ENCODE measurements around the gene STAC2. TPM values are rescaled to one million over a fixed set of nuclear protein-coding genes. Genes with fewer than 3 reads are reported as not detected.
A peak's percentile ranks its signal among the peaks of the same experiment; 100 is the strongest.

STAC2 gene
- total RNA-seq, 2 experiments from 2014 or later = not detected

DNA sequence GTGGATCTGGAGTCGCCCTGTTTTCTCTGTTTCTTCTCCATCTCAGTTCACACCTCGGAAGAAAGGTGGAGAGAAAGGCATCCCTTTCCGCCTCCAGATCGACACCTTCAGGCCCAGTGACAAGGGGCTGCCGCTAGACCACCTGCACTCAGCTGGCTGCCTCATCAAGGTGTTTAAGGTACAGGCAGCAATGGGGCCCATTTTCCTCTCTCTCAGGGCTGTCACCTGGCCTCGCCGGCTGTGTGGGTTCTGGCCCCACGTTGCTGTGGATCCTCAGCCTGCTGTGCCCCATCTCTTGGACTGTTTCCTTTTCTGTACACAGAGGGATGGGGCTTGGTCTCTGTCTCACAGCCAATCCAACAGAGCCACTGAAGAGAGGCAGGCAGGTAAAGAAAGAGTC, 17.4 kb upstream of the STAC2 start:
- Mint-ChIP-seq H3K4me3 (no peak overlapping the region), H3K27me3 (no peaks in the 10 kb centered on the region), H3K36me3 (ENCODE audit: low read depth) (no peaks in the 10 kb centered on the region), H3K9me3 (no peaks in the 10 kb centered on the region), H3K4me1 (peaks cover 31% of the 10 kb centered on the region), H3K27ac (no peak overlapping the region)
- no peak for DNase-seq
- ChIA-PET CTCF (interaction anchor here (0.6 to 20.4 kb wide), 7 partner anchors 9 to 261 kb away, joined by 3 to 208 read pairs (median 14); partner anchors contain the start of gene ARL5C), POLR2A (no interaction called here)

DNA sequence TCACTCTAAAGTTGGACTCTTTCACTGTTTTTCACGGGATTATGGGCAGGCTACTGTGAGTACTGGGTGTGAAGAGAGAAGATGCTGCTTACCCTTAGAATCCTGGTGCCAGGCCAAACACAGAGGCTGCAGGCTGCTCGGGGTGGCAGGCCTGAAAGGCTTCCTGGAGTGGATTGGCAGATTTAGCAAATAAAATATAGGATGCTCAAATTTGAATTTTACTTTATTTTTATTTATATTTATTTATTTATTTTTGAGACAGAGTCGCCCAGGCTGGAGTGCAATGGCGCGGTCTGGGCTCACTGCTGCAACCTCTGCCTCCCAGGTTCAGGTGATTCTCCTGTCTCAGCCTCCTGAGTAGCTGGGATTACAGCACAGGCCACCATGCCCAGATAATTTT, 14.9 kb upstream of the STAC2 start:
- ChIA-PET POLR2A (no interaction called here), CTCF (interaction anchor here (0.9 to 20.4 kb wide), 4 partner anchors 9 to 76 kb away, joined by 3 to 208 read pairs (median 9); no protein-coding TSS in a partner anchor)
- DNase-seq = no peak
- no peak overlapping the region for H3K4me3 Mint-ChIP-seq
- no peak overlapping the region for H3K27ac Mint-ChIP-seq
- H3K27me3 Mint-ChIP-seq = no peaks in the 10 kb centered on the region
- H3K36me3 Mint-ChIP-seq (ENCODE audit: low read depth) = no peaks in the 10 kb centered on the region
- peaks cover 35% of the 10 kb centered on the region for H3K4me1 Mint-ChIP-seq
- no peaks in the 10 kb centered on the region for H3K9me3 Mint-ChIP-seq

DNA sequence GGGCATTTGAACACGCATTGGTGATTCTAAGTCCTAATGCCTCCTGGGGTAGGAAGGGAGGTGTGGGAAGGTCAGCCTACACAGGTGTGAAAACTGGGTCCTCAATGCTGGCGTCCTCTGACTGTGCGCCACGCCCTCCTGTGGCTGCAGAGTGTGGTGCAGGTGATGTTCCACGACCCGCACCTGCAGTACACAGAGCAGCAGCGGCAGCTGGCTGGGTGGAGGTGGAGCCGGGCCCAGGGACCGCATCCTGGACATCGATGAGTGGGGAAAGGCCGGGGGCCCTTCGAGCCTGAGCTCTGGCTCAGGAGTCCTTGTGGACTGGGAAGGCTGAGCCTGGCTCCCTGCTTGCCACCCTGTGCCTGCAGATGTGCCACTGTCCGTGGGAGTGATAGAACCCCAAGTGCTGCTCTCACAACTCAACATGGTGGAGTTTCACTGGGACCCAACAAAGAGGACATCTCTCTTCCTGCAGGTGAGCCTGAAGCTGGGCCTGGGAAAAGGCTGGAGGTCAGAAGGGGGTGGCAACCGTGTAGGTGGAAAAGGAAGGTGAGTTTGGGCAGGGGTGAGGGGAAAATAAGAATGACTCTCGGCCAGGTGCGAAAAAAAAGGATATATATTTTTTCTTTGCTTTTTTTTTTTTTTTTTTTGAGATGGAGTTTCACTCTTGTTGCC, 14.0 kb upstream of the STAC2 start:
- Mint-ChIP-seq H3K27ac (no peak overlapping the region), H3K36me3 (ENCODE audit: low read depth) (no peaks in the 10 kb centered on the region), H3K4me3 (no peak overlapping the region), H3K27me3 (no peaks in the 10 kb centered on the region), H3K9me3 (no peaks in the 10 kb centered on the region), H3K4me1 (peaks cover 34% of the 10 kb centered on the region)
- peak; percentile 77 for DNase-seq
- CTCF ChIA-PET = interaction anchor here (0.6 to 20.4 kb wide), 8 partner anchors 8 to 276 kb away, joined by 3 to 208 read pairs (median 5); no protein-coding TSS in a partner anchor
- POLR2A ChIA-PET = interaction anchor here (0.6 to 1.7 kb wide), 2 partner anchors 9 to 258 kb away, joined by 3 read pairs; no protein-coding TSS in a partner anchor

DNA sequence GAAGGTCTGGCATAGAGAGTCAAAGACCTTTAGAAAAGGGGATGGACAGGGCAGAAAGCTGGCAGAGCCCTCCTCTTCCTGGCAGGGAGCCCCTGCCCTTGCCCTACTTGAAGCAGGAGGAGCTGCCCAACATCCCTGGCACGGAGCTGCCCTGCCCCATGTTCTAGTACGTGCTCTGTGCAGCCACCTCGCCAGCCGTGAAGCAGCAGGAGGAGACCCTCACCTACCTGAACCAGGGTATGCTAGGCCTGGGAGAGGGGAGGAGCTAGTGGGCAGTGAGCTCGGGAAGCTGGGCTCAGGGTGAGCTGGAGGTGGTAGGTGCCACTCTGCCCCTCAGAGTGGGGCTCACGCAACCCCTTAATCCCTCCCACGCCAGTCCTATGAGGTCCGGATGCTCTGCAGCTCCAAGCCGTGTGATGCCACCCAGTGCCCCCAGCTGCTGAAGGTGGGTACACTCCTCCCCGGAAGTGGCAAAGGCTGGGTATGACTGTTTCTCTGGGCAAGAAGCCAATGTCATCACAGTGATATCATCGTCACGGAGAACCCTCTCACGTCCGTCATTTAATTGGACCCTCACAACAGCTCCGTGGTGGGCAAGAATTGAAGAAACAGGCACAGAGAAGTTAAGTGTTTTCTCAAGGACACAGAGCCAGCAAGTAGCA, 12.7 kb upstream of the STAC2 start:
- Mint-ChIP-seq H3K27me3 (no peaks in the 10 kb centered on the region), H3K9me3 (no peaks in the 10 kb centered on the region), H3K36me3 (ENCODE audit: low read depth) (no peaks in the 10 kb centered on the region), H3K4me3 (peak overlapping the region; percentile 51), H3K4me1 (peaks cover 23% of the 10 kb centered on the region), H3K27ac (peak overlapping the region; percentile 78)
- ChIA-PET CTCF (interaction anchor here (0.8 to 20.4 kb wide), 18 partner anchors 8 to 371 kb away, joined by 3 to 208 read pairs (median 4); partner anchors contain the start of genes FBXO47, MED1 and RPL19), POLR2A (interaction anchor here (0.8 to 4.1 kb wide), 7 partner anchors 10 to 385 kb away, joined by 3 to 22 read pairs (median 3); partner anchors contain the start of genes RPL19 and RPL23)
- peak; percentile 82 for DNase-seq

DNA sequence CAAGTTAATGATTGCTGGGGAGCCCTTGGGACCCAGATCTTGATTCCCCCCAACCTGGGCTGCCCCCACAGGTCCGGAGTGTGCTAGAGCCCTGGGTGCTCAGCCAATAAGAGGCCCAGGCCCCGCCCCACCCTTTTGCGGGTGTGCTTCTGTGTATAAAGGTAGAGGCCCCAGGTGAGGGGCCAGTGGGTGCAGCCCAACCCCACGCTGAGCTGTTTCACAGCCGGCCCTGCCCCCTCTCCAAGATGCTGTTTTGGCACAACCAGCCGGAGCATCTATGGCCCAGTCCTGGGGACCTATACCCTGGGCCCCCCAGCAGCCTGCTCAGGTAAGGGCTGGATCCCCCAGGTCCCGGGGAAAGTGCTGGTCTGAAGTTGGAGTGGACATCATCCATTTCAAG, 11.8 kb upstream of the STAC2 start:
- H3K9me3 Mint-ChIP-seq = no peaks in the 10 kb centered on the region
- H3K36me3 Mint-ChIP-seq (ENCODE audit: low read depth) = no peaks in the 10 kb centered on the region
- ChIA-PET CTCF (interaction anchor here (0.8 to 20.4 kb wide), 11 partner anchors 7 to 255 kb away, joined by 3 to 208 read pairs (median 9); partner anchors contain the start of gene RPL19), POLR2A (interaction anchor here (1.0 to 4.1 kb wide), 5 partner anchors 31 to 384 kb away, joined by 3 to 22 read pairs (median 7); partner anchors contain the start of genes RPL19 and RPL23)
- no peak overlapping the region for H3K4me3 Mint-ChIP-seq
- H3K27ac Mint-ChIP-seq = no peak overlapping the region
- peaks cover 23% of the 10 kb centered on the region for H3K4me1 Mint-ChIP-seq
- no peak for DNase-seq
- no peaks in the 10 kb centered on the region for H3K27me3 Mint-ChIP-seq

DNA sequence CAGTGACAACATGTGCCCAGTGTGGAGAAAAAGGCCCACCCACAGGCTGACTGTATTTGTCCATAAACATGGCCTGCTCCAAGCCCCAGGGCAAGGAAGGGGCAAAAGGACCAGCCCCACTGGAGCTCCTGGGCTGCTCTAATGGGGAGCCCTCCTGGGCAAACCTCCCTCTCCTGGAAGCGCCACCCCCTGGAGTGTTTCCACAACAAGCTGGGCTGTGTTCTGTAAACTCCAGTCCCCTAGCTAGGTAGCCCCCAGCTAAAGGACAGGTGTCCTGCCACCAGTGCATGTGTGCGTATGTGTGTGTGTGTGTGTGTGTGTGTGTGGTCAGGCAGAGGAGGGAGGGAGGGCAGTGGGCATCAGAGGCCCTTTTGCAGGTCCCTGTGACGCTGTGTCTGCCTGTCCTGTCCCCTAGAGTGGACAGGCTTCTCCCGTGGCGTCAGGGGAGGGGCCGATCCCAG, 11.3 kb upstream of the STAC2 start:
- ChIA-PET CTCF (interaction anchor here (0.6 to 20.4 kb wide), 10 partner anchors 8 to 254 kb away, joined by 3 to 208 read pairs (median 5); partner anchors contain the start of gene RPL19), POLR2A (interaction anchor here (0.6 to 4.1 kb wide), 4 partner anchors 8 to 40 kb away, joined by 3 to 22 read pairs (median 16); partner anchors contain the start of gene RPL19)
- H3K4me3 Mint-ChIP-seq = no peak overlapping the region

DNA sequence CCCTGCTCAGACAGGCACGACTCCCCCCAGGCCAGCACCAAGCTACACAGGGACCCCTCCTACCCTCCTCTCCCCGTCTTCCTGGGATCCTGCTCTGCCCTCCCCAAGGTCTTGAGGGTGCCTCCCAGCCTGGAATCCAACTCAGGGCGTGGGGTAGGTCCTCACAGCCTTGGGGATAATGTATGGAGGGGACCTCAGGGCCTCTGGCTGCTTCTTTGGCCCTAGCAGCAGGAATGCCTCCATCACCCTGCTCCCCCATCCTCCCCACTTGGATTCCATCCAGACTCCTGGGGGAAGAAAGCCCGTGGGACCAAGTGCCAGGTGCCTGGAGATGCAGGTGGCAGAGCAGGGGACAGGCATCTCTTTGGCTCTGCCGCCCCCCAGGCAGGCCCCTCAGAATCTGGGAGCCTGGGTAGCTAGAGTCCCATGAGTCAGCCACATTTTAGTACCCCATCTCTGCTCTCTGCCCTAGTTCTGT, 10.7 kb upstream of the STAC2 start:
- H3K4me3 Mint-ChIP-seq = no peak overlapping the region
- DNase-seq = no peak
- H3K27ac Mint-ChIP-seq = no peak overlapping the region
- no peaks in the 10 kb centered on the region for H3K36me3 Mint-ChIP-seq (ENCODE audit: low read depth)
- peaks cover 9% of the 10 kb centered on the region for H3K27me3 Mint-ChIP-seq
- H3K4me1 Mint-ChIP-seq = peaks cover 28% of the 10 kb centered on the region
- POLR2A ChIA-PET = interaction anchor here (0.6 to 4.1 kb wide), 4 partner anchors 8 to 40 kb away, joined by 3 to 22 read pairs (median 16); partner anchors contain the start of gene RPL19
- no peaks in the 10 kb centered on the region for H3K9me3 Mint-ChIP-seq
- CTCF ChIA-PET = interaction anchor here (0.6 to 20.4 kb wide), 16 partner anchors 9 to 253 kb away, joined by 3 to 208 read pairs (median 4); partner anchors contain the start of genes ARL5C, RPL19 and STAC2

More for the DNA sequence above, 11.3 kb upstream of the STAC2 start:
- Mint-ChIP-seq H3K9me3 (no peaks in the 10 kb centered on the region), H3K27me3 (peaks cover 4% of the 10 kb centered on the region), H3K36me3 (ENCODE audit: low read depth) (no peaks in the 10 kb centered on the region), H3K4me1 (peaks cover 23% of the 10 kb centered on the region), H3K27ac (no peak overlapping the region)
- DNase-seq = no peak

- ChIA-PET POLR2A (interaction anchor here (2.4 to 4.1 kb wide), 3 partner anchors 9 to 36 kb away, joined by 10 to 22 read pairs (median 22); partner anchors contain the start of gene RPL19), CTCF (interaction anchor here (0.6 to 20.4 kb wide), 26 partner anchors 8 to 479 kb away, joined by 3 to 208 read pairs (median 4); partner anchors contain the start of genes ARL5C, RPL19, RPL23 and STAC2)
- DNase-seq = peak; percentile 72
- H3K36me3 Mint-ChIP-seq (ENCODE audit: low read depth) = no peaks in the 10 kb centered on the region
- no peak overlapping the region for H3K4me3 Mint-ChIP-seq
- H3K27ac Mint-ChIP-seq = no peak overlapping the region
- no peaks in the 10 kb centered on the region for H3K9me3 Mint-ChIP-seq
- peaks cover 9% of the 10 kb centered on the region for H3K27me3 Mint-ChIP-seq
- peaks cover 28% of the 10 kb centered on the region for H3K4me1 Mint-ChIP-seq
Observed at GRCh38 chr17:39235555-39236449, 10.1 kb upstream of the STAC2 start.

- CTCF ChIA-PET = interaction anchor here (0.7 to 20.4 kb wide), 18 partner anchors 10 to 249 kb away, joined by 3 to 208 read pairs (median 4); partner anchors contain the start of gene RPL19
- H3K27ac Mint-ChIP-seq = no peak overlapping the region
- H3K4me3 Mint-ChIP-seq = no peak overlapping the region
Observed at GRCh38 chr17:39231591-39232551, 6.1 kb upstream of the STAC2 start.

GRCh38 chr17:39231091-39231561, 5.4 kb upstream of the STAC2 start:
- Mint-ChIP-seq H3K27ac (no peak overlapping the region), H3K4me1 (peaks cover 10% of the 10 kb centered on the region), H3K4me3 (no peak overlapping the region), H3K9me3 (no peaks in the 10 kb centered on the region), H3K36me3 (ENCODE audit: low read depth) (no peaks in the 10 kb centered on the region), H3K27me3 (peaks cover 29% of the 10 kb centered on the region)
- CTCF ChIA-PET = interaction anchor here (0.7 to 20.4 kb wide), 12 partner anchors 8 to 248 kb away, joined by 3 to 208 read pairs (median 8); no protein-coding TSS in a partner anchor
- no peak for DNase-seq
- POLR2A ChIA-PET = interaction anchor here (1.1 to 1.9 kb wide), 2 partner anchors 24 to 31 kb away, joined by 5 to 7 read pairs; partner anchors contain the start of gene RPL19

More at GRCh38 chr17:39231591-39232551, 6.1 kb upstream of the STAC2 start:
- Mint-ChIP-seq H3K36me3 (ENCODE audit: low read depth) (no peaks in the 10 kb centered on the region), H3K27me3 (peaks cover 26% of the 10 kb centered on the region), H3K9me3 (no peaks in the 10 kb centered on the region), H3K4me1 (peaks cover 9% of the 10 kb centered on the region)
- DNase-seq = peak; percentile 54
- POLR2A ChIA-PET = interaction anchor here (1.1 to 1.9 kb wide), 2 partner anchors 25 to 32 kb away, joined by 5 to 7 read pairs; partner anchors contain the start of gene RPL19
